ENCODE data around the gene GJC2. TPM values are rescaled to one million over a fixed set of nuclear protein-coding genes. Genes with fewer than 3 reads are reported as not detected.

GJC2 gene
- total and polyA plus RNA-seq, 9 donors = 0.94 to 1.6 (median 1.3) TPM

DNA sequence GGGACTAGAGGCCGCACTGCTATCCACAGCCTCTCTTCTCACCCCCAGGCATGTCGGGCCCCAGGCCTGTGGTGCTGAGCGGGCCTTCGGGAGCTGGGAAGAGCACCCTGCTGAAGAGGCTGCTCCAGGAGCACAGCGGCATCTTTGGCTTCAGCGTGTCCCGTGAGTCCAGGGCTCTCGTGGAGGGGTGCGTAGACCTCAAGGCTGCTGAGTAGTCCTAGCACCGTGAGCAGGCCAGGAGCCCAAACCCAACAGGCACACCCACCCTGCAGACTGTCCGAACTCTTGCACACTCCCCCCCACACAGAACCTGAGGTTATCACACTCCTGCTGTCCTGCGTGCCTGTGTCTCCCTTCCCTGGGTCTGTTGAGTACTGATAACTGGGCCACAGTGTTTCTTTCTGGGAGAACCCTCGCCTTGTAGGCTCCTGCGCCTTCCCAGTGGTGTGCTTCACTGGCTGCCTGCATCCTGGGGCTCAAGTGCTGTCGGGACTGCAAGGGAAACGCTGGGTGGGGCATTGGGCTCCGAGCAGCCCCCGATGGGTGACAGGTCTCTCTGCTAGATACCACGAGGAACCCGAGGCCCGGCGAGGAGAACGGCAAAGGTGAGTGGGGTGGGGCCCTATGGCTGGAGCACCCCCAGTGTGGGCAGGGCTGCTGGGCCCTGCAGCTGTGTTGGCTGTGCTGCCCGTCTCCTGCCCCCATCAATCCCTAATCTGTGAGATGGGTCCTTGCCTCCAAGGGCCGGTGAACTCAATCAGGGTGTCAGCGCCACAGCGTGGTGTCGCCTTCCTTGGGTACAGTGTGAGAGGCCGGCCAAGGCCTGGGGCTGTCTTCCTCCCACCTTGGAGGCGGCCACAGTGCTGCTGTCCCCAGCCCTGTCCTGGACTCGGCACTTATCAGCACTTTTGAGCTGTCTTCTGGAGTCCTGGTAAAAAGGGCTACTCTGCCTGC, 4.0 kb upstream of the GJC2 start:
- Histone ChIP-seq H3K36me3 (ENCODE audit: control insufficient read depth, insufficient read depth, low read length) (peaks cover 53% of the 10 kb centered on the region), H3K27me3 (ENCODE audit: control insufficient read depth, insufficient read depth, low read length) (no peaks in the 10 kb centered on the region), H3K9me3 (replicated peaks; ENCODE audit: control insufficient read depth, low read depth, low read length) (no peaks in the 10 kb centered on the region), H3K4me3 (ENCODE audit: low read length) (no peak overlapping the region), H3K27ac (ENCODE audit: low read length) (no peak overlapping the region), H3K4me1 (ENCODE audit: control insufficient read depth, insufficient read depth, low read length) (peaks cover 74% of the 10 kb centered on the region)
- DNase-seq = peak; percentile 5
- WGBS (ENCODE audit: insufficient coverage) = 85% methylated on average over 25 of the region's 31 CpGs

DNA sequence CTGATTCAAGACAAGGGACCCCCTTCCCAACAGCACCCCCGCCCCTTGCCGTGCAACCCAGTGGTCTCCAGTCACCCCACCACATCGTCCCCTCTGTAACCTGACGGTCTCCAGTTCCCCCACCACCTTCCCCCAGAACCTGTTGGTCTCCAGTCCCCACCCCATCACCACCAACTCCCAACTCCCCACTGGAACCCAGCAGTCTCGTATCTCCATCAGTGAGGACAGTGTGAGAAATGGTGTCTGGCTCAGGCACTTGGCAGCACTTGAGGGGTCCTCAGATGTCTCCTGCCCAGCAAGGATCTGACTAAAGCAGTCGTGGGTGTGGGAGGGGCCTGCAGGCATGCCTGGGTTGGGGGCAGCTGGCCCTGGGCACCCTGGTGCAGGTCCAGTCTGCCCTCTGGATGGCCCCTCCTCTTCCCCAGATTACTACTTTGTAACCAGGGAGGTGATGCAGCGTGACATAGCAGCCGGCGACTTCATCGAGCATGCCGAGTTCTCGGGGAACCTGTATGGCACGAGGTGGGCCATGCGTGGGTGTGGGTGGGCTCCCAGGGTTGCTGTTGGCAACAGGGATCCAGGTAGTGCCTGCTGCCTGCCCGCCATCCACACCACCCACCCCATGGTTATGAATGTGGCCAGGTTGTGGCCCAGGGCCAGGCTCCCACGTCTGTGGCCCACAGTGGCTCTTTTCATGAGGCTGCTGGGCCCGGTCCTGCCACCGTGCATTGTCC, 3.1 kb upstream of the GJC2 start:
- Histone ChIP-seq H3K27me3 (ENCODE audit: control insufficient read depth, insufficient read depth, low read length) (no peaks in the 10 kb centered on the region), H3K9me3 (replicated peaks; ENCODE audit: control insufficient read depth, low read depth, low read length) (no peaks in the 10 kb centered on the region), H3K36me3 (ENCODE audit: control insufficient read depth, insufficient read depth, low read length) (peaks cover 50% of the 10 kb centered on the region), H3K4me1 (ENCODE audit: control insufficient read depth, insufficient read depth, low read length) (peaks cover 74% of the 10 kb centered on the region), H3K4me3 (ENCODE audit: low read length) (no peak overlapping the region), H3K27ac (ENCODE audit: low read length) (no peak overlapping the region)
- DNase-seq = peak; percentile 2
- 81% methylated on average over 9 of the region's 18 CpGs for WGBS (ENCODE audit: insufficient coverage)

DNA sequence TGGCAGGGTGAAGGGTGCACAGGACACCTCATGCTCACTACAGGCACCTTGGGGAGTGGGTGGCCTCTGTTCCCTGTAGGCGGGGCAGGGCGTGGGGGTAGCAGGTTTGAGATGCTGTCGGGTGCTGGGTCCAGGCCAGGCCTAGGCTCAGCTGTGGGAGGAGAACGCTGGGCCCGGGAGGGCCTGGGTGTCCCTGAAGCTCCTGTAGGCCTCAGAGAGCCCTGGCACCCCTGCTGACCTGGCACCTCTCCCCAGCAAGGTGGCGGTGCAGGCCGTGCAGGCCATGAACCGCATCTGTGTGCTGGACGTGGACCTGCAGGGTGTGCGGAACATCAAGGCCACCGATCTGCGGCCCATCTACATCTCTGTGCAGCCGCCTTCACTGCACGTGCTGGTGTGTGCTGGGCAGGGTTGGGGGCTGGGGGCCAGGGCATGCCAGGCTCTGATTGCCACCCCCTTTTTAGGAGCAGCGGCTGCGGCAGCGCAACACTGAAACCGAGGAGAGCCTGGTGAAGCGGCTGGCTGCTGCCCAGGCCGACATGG, 2.5 kb upstream of the GJC2 start:
- peaks cover 74% of the 10 kb centered on the region for H3K4me1 ChIP-seq (ENCODE audit: control insufficient read depth, insufficient read depth, low read length)
- H3K9me3 ChIP-seq (replicated peaks; ENCODE audit: control insufficient read depth, low read depth, low read length) = no peaks in the 10 kb centered on the region
- DNase-seq = peak; percentile 3
- H3K27ac ChIP-seq (ENCODE audit: low read length) = no peak overlapping the region
- no peaks in the 10 kb centered on the region for H3K27me3 ChIP-seq (ENCODE audit: control insufficient read depth, insufficient read depth, low read length)
- H3K36me3 ChIP-seq (ENCODE audit: control insufficient read depth, insufficient read depth, low read length) = peaks cover 44% of the 10 kb centered on the region
- 92% methylated on average over 20 of the region's 20 CpGs for WGBS (ENCODE audit: insufficient coverage)
- H3K4me3 ChIP-seq (ENCODE audit: low read length) = no peak overlapping the region

DNA sequence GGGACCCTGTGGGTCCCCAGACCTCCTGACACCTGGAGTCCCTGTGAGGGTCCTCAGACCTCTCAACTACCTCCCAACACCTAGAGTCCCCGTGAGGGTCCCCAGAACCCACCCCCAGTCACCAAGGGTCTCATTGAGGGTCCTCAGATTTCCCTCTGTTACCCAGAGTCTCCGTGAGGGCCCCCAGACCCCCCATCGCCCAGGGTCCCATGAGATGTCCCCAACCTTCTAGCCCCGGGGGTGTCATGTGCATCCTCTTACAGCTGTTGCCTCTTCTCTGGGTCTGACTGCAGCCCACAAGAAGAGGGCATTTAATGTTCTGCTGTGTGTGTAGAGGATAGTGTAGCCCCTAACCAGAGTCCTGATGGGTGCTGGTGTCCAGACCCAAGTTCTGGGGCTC, 2.0 kb upstream of the GJC2 start:
- Histone ChIP-seq H3K9me3 (replicated peaks; ENCODE audit: control insufficient read depth, low read depth, low read length) (no peaks in the 10 kb centered on the region), H3K27ac (ENCODE audit: low read length) (no peak overlapping the region), H3K4me1 (ENCODE audit: control insufficient read depth, insufficient read depth, low read length) (peaks cover 68% of the 10 kb centered on the region), H3K36me3 (ENCODE audit: control insufficient read depth, insufficient read depth, low read length) (peaks cover 42% of the 10 kb centered on the region), H3K27me3 (ENCODE audit: control insufficient read depth, insufficient read depth, low read length) (no peaks in the 10 kb centered on the region), H3K4me3 (ENCODE audit: low read length) (no peak overlapping the region)
- WGBS (ENCODE audit: insufficient coverage) = 89% methylated on average over 2 of the region's 4 CpGs
- peak; percentile 3 for DNase-seq

DNA sequence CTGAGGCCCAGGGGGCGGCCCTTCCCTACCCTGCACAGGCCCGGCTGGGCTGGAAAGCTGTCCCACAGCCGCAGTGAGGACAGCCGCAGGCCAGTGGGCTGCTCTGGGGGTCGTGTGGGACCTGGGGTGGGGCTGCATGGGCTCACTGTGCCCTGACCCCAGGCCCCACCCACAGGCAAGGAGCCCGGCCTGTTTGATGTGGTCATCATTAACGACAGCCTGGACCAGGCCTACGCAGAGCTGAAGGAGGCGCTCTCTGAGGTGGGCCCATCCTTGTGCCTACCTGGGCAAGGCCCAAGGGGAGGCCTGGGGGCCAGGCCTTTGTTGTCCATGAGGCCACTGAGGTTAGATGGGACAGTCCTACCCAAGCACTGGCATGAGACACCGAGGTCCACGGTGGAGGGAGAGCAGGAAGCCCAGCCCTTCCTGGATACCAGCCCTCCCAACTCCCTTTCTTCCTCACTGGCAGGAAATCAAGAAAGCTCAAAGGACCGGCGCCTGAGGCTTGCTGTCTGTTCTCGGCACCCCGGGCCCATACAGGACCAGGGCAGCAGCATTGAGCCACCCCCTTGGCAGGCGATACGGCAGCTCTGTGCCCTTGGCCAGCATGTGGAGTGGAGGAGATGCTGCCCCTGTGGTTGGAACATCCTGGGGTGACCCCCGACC, 1.4 kb upstream of the GJC2 start:
- WGBS (ENCODE audit: insufficient coverage) = 51% methylated on average over 6 of the region's 18 CpGs
- no peak overlapping the region for H3K4me3 ChIP-seq (ENCODE audit: low read length)

DNA sequence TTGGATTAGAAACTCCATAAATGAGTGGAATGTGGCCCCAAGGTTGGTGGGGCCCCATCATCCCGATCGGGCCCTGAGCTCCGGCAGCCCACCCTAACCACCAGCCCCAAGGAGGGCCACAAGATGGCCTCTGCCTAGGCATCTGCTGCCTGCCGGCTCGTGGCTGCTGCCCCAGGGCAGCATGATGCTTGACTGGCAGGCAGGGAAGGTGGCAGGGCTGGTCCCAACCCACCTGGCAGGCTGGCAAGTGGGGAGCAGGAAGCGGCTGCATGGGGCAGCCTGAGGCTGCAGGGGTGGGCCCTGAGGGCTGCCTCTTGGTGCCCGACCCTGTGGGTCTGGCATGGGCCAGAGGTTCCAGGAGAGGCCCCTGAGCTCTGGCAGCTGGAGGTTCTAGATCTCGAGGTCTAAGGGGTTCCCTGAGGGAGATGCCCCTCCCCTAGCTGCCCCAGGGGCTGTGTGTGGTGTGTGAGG, 760 bp upstream of the GJC2 start:
- H3K9me3 ChIP-seq (replicated peaks; ENCODE audit: control insufficient read depth, low read depth, low read length) = no peaks in the 10 kb centered on the region
- WGBS (ENCODE audit: insufficient coverage) = 81% methylated on average over 8 of the region's 8 CpGs
- H3K27ac ChIP-seq (ENCODE audit: low read length) = peak overlapping the region; percentile 35
- H3K27me3 ChIP-seq (ENCODE audit: control insufficient read depth, insufficient read depth, low read length) = no peaks in the 10 kb centered on the region
- no peak for DNase-seq
- peaks cover 42% of the 10 kb centered on the region for H3K36me3 ChIP-seq (ENCODE audit: control insufficient read depth, insufficient read depth, low read length)
- H3K4me1 ChIP-seq (ENCODE audit: control insufficient read depth, insufficient read depth, low read length) = peaks cover 56% of the 10 kb centered on the region
- H3K4me3 ChIP-seq (ENCODE audit: low read length) = no peak overlapping the region

More for the DNA sequence above, 1.4 kb upstream of the GJC2 start:
- H3K27me3 ChIP-seq (ENCODE audit: control insufficient read depth, insufficient read depth, low read length) = no peaks in the 10 kb centered on the region
- no peaks in the 10 kb centered on the region for H3K9me3 ChIP-seq (replicated peaks; ENCODE audit: control insufficient read depth, low read depth, low read length)
- H3K36me3 ChIP-seq (ENCODE audit: control insufficient read depth, insufficient read depth, low read length) = peaks cover 42% of the 10 kb centered on the region
- H3K4me1 ChIP-seq (ENCODE audit: control insufficient read depth, insufficient read depth, low read length) = peaks cover 62% of the 10 kb centered on the region
- no peak overlapping the region for H3K27ac ChIP-seq (ENCODE audit: low read length)
- peak; percentile 31 for DNase-seq

DNA sequence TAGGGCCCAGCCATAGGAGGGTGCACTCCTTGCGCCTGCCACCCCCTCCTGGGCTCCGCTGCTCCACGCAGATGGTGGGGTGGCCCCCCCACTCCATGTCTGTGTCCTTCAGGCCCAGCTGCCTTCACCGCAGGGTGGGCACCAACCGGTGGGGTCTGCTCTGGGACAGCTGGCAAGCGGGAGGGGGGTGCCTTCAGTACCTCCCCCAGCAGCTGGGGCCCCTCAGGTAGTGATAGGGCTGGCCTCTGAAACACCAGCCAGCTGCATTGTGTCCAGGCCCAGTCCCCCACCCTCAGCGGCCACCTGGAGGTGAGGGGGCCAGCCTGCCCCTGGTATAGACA, 360 bp downstream of the GJC2 start:
- WGBS (ENCODE audit: insufficient coverage) = 50% methylated on average over 1 of the region's 7 CpGs
- Histone ChIP-seq H3K4me3 (ENCODE audit: low read length) (no peak overlapping the region), H3K4me1 (ENCODE audit: control insufficient read depth, insufficient read depth, low read length) (peaks cover 47% of the 10 kb centered on the region), H3K27me3 (ENCODE audit: control insufficient read depth, insufficient read depth, low read length) (no peaks in the 10 kb centered on the region), H3K36me3 (ENCODE audit: control insufficient read depth, insufficient read depth, low read length) (peaks cover 37% of the 10 kb centered on the region), H3K27ac (ENCODE audit: low read length) (peak overlapping the region; percentile 39), H3K9me3 (replicated peaks; ENCODE audit: control insufficient read depth, low read depth, low read length) (no peaks in the 10 kb centered on the region)
- DNase-seq = no peak

DNA sequence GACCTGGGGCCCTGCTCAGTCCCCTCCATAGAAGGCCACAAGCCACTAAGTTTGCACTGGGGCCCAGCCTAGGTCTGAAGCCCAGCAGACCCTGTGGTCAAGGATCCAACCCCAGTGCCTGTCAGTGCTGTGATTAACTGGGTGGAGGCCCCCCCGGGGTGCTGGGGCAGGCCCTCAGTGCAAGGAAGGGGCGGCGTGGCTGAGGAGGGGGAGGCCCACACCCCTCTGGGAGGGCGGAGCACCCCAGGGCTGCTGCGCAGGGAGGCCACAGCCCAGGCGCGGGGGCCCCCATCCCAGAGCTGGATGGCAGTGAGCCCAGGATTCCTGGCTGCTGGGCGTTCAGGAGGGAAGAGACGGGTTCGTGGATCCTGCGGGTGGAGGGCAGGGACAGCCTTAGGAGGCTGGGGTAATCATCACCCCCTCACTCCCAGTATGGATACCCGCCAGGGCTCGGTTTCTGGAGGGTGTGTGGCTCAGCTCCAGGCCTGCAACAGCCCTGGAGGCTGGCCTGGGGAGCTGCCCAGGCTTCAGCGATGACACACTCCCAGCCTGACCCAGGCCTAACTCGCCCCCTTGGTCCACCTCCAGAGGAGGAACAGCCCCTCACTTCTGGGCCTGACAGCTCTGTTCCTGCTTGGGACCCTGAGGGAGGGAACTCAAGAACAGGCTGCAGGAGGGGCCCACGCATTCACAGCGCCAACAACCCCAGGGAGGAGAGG, 890 bp downstream of the GJC2 start:
- no peak overlapping the region for H3K4me3 ChIP-seq (ENCODE audit: low read length)
- WGBS (ENCODE audit: insufficient coverage) = 15% methylated on average over 7 of the region's 17 CpGs
- peaks cover 50% of the 10 kb centered on the region for H3K4me1 ChIP-seq (ENCODE audit: control insufficient read depth, insufficient read depth, low read length)

DNA sequence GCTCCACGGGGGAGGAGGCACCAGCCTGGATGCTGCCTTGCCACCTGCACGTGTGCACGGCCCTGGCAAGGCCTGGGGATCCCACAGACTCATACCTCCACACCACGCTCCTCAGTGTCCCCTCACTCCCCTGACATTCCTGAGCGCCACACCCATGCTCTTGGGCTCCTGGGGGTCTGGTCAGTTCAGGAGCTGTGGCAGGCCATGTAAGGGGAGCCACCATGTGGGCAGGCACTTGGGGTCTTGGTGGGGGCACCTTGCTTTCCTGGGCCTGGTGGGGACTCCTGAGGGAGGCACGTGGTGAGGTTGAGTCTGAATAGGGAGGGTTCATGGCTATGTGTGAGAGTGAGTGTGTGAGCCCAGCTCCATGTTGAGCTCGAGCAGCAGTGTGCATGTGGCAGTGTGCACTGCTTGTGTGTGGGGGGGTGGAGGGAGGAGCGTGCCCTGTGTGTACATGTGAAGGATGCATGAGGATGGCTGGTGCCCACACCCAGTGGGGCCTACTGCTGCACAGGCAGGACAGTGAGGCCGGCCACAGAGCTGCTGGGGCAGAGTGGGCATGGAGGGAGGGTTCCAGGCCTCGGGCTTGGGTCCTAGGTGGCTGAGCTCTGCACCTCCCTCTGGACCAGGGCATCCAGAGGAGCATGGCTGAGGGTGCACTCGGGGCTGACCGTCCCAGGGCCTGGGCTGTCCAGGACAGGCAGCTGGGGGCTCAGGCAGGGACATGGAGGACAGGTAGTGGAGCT, 1.6 kb downstream of the GJC2 start:
- 66% methylated on average over 10 of the region's 12 CpGs for WGBS (ENCODE audit: insufficient coverage)
- H3K27ac ChIP-seq (ENCODE audit: low read length) = peak overlapping the region; percentile 39
- H3K27me3 ChIP-seq (ENCODE audit: control insufficient read depth, insufficient read depth, low read length) = no peaks in the 10 kb centered on the region
- DNase-seq = no peak
- peaks cover 50% of the 10 kb centered on the region for H3K4me1 ChIP-seq (ENCODE audit: control insufficient read depth, insufficient read depth, low read length)
- no peak overlapping the region for H3K4me3 ChIP-seq (ENCODE audit: low read length)
- peaks cover 26% of the 10 kb centered on the region for H3K36me3 ChIP-seq (ENCODE audit: control insufficient read depth, insufficient read depth, low read length)
- H3K9me3 ChIP-seq (replicated peaks; ENCODE audit: control insufficient read depth, low read depth, low read length) = no peaks in the 10 kb centered on the region

More for the DNA sequence above, 890 bp downstream of the GJC2 start:
- no peaks in the 10 kb centered on the region for H3K9me3 ChIP-seq (replicated peaks; ENCODE audit: control insufficient read depth, low read depth, low read length)
- no peaks in the 10 kb centered on the region for H3K27me3 ChIP-seq (ENCODE audit: control insufficient read depth, insufficient read depth, low read length)
- DNase-seq = peak; percentile 88
- H3K36me3 ChIP-seq (ENCODE audit: control insufficient read depth, insufficient read depth, low read length) = peaks cover 33% of the 10 kb centered on the region
- peak overlapping the region; percentile 39 for H3K27ac ChIP-seq (ENCODE audit: low read length)

Data from muscle of leg (tissue), 11 donors.